ENCODE results near the gene E2F4.

Gene E2F4

GRCh38 chr16:67157892-67158635 is 33.9 kb upstream of the E2F4 start:
- DNase-seq (ENCODE audit: low read depth) = no peak

DNA sequence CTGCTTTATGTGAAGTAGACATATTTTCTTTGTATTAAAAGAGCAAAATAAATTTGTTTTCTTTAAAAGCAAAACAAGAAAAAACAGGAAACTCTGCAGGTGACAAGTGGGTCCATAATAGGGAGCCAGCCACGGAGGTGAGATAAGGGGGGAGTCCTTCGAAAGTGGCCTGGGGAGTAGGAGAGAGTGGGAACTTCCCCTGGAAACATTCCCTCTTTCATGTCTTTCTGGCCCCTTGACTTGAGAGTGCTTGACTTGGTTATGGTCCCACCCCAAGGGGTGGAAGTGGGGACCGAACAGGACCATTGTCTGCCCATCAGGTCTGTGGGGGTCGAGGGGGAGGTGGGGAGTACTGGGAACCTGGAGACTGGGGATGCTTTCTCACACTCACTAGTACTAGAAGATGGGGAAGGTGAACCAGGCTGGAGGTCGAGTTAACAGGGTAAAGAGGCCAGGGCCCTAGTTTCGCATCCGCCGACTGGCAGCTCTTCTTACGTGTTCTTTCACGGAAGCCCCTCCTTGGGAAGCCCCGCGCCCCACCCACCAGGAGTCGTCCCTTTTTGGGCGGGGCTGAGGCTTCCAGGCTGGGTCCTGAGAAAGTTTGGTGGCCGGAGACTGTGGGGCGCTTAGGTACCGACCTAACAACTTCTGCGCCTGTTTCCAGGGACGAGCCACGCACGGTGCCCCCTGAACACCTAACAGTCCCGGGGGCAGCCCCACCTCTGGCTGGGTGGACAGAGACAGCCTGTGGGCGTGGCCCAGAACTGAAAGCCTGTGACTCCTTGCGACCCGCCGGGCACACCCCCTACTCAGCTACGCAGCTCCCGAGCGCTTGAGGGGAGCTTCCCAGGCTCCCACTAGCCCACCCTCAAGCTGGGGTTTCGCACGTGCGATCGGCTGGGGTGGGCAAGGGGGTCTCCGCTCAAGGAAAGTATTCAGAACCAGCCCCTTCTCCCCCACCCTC is 33.0 kb upstream of the E2F4 start:
- peak; percentile 71 for DNase-seq (ENCODE audit: low read depth)

DNA sequence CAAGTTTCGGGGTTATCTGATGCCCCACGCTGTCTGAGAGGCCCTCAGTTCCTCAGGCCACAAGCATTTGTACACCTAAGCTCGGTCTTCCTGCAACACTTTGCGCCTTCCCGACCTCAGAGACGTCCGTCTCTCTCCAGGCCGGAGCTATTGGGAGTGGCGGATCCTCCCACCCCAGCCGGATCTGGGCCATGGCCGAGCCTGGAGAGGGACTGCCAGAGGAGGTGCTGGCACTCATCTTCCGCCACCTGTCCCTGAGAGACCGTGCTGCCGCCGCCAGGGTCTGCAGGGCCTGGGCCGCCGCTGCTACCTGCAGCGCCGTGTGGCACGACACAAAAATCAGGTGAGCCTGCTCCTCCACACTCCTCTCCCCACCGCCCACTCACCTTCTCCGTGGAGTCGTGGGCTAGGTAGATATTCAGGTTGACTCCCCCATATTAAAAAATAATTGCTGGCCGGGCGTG is 30.3 kb upstream of the E2F4 start:
- DNase-seq (ENCODE audit: low read depth) = no peak

DNA sequence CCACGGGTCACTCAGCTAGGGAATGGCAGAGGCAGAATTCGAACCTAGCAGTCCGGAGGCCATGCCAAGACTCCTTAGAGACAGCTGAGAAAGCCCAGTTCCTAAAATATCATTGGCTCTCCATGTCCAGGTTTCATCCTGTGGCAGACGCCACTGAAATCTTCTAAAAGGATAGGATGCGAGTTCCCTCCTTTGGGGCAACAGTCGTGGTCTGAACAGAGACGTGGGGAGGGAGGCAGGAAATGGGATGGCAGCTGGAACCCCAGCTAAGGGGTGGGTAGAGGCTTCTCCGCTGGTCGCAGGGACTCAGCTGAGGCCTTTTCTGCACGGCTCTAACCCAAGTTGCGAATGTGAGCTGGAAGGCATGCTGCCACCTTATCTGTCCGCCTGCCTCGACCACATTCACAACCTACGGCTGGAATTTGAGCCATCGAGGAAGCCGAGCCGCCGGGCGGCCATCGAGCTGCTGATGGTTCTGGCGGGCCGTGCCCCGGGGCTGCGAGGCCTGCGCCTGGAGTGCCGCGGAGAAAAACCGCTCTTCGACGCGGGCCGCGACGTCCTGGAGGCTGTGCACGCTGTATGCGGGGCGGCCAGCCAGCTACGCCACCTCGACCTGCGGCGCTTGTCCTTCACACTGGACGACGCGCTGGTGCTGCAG is 29.3 kb upstream of the E2F4 start:
- no peak for DNase-seq (ENCODE audit: low read depth)

GRCh38 chr16:67163164-67163998 is 28.6 kb upstream of the E2F4 start:
- DNase-seq (ENCODE audit: low read depth) = no peak

DNA sequence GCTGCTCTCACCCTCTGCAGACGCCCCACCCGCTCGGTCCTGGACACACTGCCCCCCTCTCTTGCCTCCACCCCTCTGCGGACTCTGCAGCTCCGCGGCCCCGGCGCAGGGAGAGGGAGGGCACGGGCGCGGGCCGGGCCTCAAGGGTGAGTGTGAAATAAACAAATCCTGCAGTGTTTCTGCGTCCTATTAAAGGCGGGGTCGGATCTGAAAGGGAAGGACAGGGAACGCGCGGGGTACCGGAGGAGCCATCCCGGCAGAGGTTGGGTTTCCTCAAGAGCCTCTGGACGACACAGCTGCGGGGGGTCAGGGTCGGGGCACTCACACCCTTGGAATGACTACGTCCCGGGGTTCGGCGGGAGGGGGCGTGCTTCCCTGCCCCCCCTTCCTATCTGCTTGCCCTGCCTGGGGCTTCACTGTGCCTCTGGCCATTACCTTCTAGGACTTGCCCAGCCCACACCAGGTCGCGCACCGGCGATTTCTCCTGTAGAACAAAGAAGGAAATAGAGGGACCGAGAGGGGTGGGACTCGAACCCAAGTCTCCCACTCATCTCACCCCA is 27.9 kb upstream of the E2F4 start:
- DNase-seq (ENCODE audit: low read depth) = no peak

GRCh38 chr16:67164599-67165061 is 27.3 kb upstream of the E2F4 start, which contains the start of gene HSF4:
TSS of gene HSF4 (plus strand) at chr16:67164745. CDS start at chr16:67164812, 67 bp downstream.
- no peak for DNase-seq (ENCODE audit: low read depth)

- DNase-seq (ENCODE audit: low read depth) = no peak
Measured at GRCh38 chr16:67165121-67166078, 26.6 kb upstream of the E2F4 start.

- no peak for DNase-seq (ENCODE audit: low read depth)
Measured at GRCh38 chr16:67166110-67166547, 25.8 kb upstream of the E2F4 start.

DNA sequence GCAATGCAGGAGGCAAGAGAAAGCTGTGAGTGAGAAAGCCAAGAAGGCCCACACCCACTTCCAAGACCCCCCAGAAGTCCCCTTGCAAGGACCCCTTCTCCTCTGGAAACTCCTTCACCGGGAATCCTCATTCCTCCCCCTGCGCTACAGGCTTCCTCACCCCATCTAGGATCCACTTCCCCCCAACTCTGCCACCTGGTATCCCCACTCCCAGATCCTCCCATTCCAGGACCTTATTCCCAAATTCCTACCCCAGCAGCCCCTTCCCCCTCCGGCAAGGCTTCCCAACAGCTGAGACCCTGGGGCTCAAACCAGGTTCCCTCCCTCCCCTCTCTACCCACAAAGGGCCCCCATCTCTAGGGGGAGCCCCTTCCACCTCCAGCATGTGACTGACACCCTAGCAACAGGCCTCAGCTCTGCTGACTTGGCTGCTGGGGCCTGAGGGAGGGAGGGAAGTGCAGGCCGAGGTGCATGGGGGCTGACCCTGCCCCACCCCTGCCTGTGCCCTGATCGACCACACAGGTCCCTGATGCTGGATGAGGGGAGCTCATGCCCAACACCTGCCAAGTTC is 25.3 kb upstream of the E2F4 start:
- DNase-seq (ENCODE audit: low read depth) = no peak

DNA sequence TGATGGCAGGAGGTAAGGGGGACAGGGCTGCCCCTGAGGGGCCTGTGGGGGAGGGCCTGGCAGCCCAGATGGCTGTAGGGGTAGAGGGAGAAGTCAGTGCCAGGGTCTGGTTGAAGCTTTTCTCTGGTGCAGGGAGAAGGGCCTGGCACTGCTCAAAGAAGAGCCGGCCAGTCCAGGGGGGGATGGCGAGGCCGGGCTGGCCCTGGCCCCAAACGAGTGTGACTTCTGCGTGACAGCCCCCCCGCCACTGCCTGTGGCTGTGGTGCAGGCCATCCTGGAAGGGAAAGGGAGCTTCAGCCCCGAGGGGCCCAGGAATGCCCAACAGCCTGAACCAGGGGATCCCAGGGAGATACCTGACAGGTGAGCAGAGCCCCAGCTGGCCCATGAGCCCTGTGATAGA is 24.4 kb upstream of the E2F4 start:
- DNase-seq (ENCODE audit: low read depth) = no peak

GRCh38 chr16:67169011-67169451 is 22.9 kb upstream of the E2F4 start:
- no peak for DNase-seq (ENCODE audit: low read depth)

GRCh38 chr16:67169642-67170167 is 22.2 kb upstream of the E2F4 start:
- no peak for DNase-seq (ENCODE audit: low read depth)

GRCh38 chr16:67170168-67170948 is 21.6 kb upstream of the E2F4 start, which contains the start of gene NOL3:
TSS of gene NOL3 (plus strand) at chr16:67170538.
- DNase-seq (ENCODE audit: low read depth) = no peak

DNA sequence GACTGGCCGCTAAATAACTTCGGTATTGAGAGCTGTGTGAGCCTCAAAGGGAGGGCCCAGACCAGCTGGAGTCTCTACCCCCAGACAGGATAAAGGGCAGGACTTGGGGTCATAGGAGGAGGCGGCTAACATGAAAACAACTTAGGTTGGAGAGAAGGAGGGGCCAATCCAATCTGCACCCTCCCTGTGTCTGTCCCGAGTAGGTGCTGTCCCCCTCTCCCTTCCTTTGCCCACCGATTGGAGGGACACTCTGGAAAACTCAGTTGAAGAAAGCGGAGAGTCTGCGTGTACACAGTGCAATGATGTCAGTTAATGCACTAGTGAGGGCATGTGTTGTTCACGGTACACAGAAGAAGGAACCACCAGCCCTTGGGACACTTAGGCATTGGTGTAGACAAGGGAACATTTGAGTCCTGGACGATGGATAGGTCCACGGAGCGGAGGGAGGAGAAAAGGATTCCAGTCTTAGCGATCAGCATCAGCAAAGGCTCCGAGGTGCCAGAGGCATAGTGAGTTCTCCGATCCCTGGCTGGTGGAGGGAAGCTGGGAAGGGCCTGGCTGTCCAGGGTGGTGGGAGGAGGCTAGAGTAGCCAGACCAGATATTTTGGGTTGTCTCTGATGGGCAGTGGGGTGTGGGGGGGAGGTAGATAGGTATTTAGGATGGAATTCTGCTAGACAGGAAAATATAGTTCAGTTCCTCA is 20.9 kb upstream of the E2F4 start:
- no peak for DNase-seq (ENCODE audit: low read depth)

GRCh38 chr16:67173323-67173722 is 18.6 kb upstream of the E2F4 start:
- DNase-seq (ENCODE audit: low read depth) = no peak
